Esophagus muscularis mucosa (tissue), 4 donors: ENCODE measurements around the gene CNNM3. TPM values are rescaled to one million over a fixed set of nuclear protein-coding genes. Genes with fewer than 3 reads are reported as not detected.

ENCODE experiments used
- DNase-seq: peaks from one replicate; pipeline ENCODE4 v3.0.0-alpha.2; 2017; ENCODE audit errors: extremely low spot score
- H3K27ac ChIP-seq, 4 donors: fragments of 200-600 bp; sonication (generic); replicated peaks in 1 of 4; 1 replicate in 3 of 4; 2 replicates in 1 of 4; pipeline ENCODE4 v1.5.1; 2016 to 2019; ENCODE audit warnings: mild to moderate bottlenecking in 1 of 4
- H3K27me3 ChIP-seq, 4 donors: fragments of 200-600 bp; sonication (generic); one replicate each; pipeline versions ENCODE4 v1.5.1 to v1.6.0; 2016 to 2019
- H3K36me3 ChIP-seq, 4 donors: fragments of 200-600 bp; sonication (generic); one replicate each; pipeline ENCODE4 v1.5.1; 2016 to 2019
- H3K4me1 ChIP-seq, 4 donors: fragments of 200-600 bp; sonication (generic); one replicate each; pipeline ENCODE4 v1.5.1; 2016 to 2019
- H3K4me3 ChIP-seq, 4 donors: fragments of 200-600 bp; sonication (generic); 1 replicate in 2 of 4; 2 replicates in 2 of 4; pipeline ENCODE4 v1.5.1; 2016 to 2019; ENCODE audit warnings: mild to moderate bottlenecking in 4 of 4, moderate library complexity in 1 of 4
- H3K9me3 ChIP-seq, 4 donors: fragments of 200-600 bp; sonication (generic); 1 replicate in 3 of 4; 2 replicates in 1 of 4; pipeline ENCODE4 v1.5.1; 2016 to 2019
- EP300 ChIP-seq: sonication (generic); formaldehyde crosslinking; IDR thresholded peaks from one replicate; pipeline ENCODE4 v1.6.1; 2017; ENCODE audit warnings: antibody characterized with exemption
- POLR2A ChIP-seq: fragments of 450-650 bp; IDR thresholded peaks from one replicate; pipeline ENCODE4 v1.6.1; 2017; ENCODE audit warnings: antibody characterized with exemption, moderate library complexity, mild to moderate bottlenecking, low read depth
- POLR2AphosphoS5 ChIP-seq, 2 donors: sonication (generic); formaldehyde crosslinking; IDR thresholded peaks; one replicate each; pipeline ENCODE4 v1.6.1; 2017; ENCODE audit warnings: antibody characterized with exemption in 2 of 2
- WGBS: methylation state at CpG from one replicate; pipeline ENCODE4 v1.1.5; 2018; 5-methylcytosine and 5-hydroxymethylcytosine counted together
- intact Hi-C: fragments of 100-400 bp; cut with DNase I; formaldehyde crosslinking; loops from one replicate; pipeline ENCODE4 v1.15.1; 2023
- total RNA-seq, 4 donors: library from RNA; depleted of rRNA; stranded (reverse); fragments of >200 nt; gene quantifications; one replicate each; pipeline versions ENCODE4 v1.1.0 to v1.2.1, GENCODE V29; 2016
- TF ChIP-seq, protein P1 (sequence below), 3 experiments: fragments of 200-600 bp in 2 of 3; fragments of 450-650 bp in 1 of 3; sonication (generic) in 2 of 3; IDR thresholded peaks; one replicate each; pipeline ENCODE4 v1.5.1; 2017 to 2019; ENCODE audit warnings: antibody characterized with exemption in 3 of 3, mild to moderate bottlenecking in 2 of 3, moderate library complexity in 1 of 3

The CNNM3 gene
- total RNA-seq, 4 donors from 2014 or later = 11.8 to 30.3 (median 22.1) TPM

DNA sequence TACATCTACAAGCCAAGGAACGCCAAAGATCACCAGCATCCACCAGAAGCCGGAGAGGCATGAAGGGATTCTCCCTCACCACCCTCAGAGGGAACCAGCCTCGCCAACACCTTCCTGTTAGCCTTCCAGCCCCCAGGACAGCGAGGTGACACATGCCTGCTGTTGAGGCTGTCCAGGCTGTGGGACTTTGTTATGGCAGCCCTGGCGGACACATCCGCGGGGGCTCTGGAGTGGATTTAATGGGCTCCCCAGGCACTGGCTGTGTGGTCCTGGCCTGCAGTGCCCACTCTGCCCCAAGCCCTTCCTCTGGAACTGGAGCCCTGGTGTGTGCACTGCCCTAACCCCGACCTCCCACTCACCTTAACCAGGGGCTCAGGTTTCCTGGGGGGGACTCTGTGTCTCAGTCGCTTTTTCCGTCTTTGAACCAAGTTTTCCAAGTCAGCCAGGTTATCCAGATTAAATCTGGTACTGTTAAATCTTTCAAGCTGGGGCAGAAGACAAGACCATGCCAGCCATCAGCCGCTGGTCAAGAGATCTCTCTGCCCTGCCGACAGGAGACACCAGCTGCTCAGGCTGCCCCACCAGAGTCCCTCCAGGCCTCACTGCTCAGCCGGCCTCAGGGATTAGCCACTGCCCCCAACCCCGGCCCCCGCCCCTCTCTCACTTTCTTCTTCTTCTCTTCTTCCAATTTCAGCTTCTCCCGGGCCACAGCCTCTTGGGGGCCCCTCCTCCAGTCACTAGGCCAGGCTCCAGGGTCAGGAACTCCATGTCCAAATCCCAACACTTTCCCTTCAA lies 25.8 kb downstream of the CNNM3 start:
- TF ChIP-seq, protein P1, sequence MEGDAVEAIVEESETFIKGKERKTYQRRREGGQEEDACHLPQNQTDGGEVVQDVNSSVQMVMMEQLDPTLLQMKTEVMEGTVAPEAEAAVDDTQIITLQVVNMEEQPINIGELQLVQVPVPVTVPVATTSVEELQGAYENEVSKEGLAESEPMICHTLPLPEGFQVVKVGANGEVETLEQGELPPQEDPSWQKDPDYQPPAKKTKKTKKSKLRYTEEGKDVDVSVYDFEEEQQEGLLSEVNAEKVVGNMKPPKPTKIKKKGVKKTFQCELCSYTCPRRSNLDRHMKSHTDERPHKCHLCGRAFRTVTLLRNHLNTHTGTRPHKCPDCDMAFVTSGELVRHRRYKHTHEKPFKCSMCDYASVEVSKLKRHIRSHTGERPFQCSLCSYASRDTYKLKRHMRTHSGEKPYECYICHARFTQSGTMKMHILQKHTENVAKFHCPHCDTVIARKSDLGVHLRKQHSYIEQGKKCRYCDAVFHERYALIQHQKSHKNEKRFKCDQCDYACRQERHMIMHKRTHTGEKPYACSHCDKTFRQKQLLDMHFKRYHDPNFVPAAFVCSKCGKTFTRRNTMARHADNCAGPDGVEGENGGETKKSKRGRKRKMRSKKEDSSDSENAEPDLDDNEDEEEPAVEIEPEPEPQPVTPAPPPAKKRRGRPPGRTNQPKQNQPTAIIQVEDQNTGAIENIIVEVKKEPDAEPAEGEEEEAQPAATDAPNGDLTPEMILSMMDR (IDR thresholded peaks at IDR 0.05) = no peak
- no peak for TF ChIP-seq EP300
- no peak for TF ChIP-seq POLR2AphosphoS5 (IDR thresholded peaks at IDR 0.05)
- no peak for TF ChIP-seq POLR2A
- DNase-seq = no peak
- peaks cover 0 to 64% (median 35%) of the 10 kb centered on the region in 4 donors for H3K36me3 ChIP-seq
- H3K9me3 ChIP-seq = no peaks in the 10 kb centered on the region
- no peak overlapping the region for H3K27ac ChIP-seq
- no peak overlapping the region for H3K4me3 ChIP-seq
- H3K27me3 ChIP-seq = no peaks in the 10 kb centered on the region
- peaks cover 14 to 28% (median 20%) of the 10 kb centered on the region in 4 donors for H3K4me1 ChIP-seq
- intact Hi-C loops = no loop called here
- WGBS = 80% methylated on average over 11 of the region's 16 CpGs

DNA sequence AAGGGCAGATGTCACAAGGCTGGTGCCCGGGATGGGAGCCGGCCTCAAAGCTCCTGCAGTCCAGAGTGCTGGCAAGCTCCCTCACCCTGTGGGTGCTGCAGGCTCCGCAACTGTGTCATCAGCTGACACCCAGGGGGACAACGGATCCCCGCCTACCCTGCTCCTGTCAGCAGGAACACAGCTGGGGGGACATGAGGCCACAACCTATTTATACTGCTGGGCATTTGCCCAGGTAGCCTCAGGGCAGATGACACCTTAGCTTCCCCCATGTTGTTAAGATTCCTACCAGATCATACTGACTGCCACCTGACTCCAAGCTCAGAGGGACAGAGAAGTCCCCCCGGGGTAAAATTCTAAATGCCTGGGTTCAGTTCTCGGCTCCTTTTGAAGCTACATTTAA lies 26.5 kb downstream of the CNNM3 start:
- no peak for DNase-seq
- TF ChIP-seq POLR2AphosphoS5 (IDR thresholded peaks at IDR 0.05) (no peak), POLR2A (no peak), EP300 (no peak)
- TF ChIP-seq, protein P1 (IDR thresholded peaks at IDR 0.05) = no peak
- no peak overlapping the region for H3K4me3 ChIP-seq
- 86% methylated on average over 7 of the region's 7 CpGs for WGBS
- no peaks in the 10 kb centered on the region for H3K27me3 ChIP-seq
- H3K27ac ChIP-seq = no peak overlapping the region
- H3K4me1 ChIP-seq = peaks cover 14 to 28% (median 20%) of the 10 kb centered on the region in 4 donors
- no peaks in the 10 kb centered on the region for H3K9me3 ChIP-seq
- intact Hi-C loops = no loop called here
- peaks cover 2 to 64% (median 39%) of the 10 kb centered on the region in 4 donors for H3K36me3 ChIP-seq

DNA sequence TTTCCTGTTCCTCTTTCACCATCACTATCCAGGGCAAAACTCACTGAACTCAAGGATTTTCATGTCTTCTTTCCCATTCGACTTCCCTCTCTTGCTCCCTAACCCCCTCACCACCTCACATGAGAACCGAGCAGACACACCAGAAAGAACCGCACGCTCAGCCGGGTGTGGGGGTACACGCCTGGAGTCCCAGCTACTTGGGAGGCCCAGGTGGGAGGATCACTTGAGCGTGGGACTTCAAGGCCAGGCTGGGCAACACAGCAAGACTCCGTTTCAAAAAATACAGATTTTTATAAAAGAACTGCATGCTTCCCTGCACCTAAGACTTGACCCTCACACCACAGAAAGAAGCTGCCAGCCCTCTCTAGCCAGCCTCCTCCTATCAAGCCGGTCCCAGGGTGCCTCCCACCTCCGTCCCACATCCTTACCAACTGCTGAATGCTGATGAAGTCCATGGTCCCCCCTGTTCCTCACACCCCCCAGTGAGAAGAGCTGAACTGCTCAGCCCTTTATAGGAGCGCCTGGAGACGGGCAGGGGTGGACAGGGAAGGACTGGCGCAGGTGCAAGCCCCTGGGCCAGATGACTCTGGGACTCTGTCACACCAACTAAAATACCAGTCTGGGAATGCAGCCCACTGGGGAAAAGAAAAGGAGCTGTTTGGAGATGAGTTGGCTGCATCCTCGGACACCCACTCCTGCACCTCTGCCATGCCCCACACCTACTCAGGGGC lies 27.6 kb downstream of the CNNM3 start, which contains the start of gene ANKRD23:
ANKRD23 (minus strand) TSS at position 484 of the 731 bp plus-strand sequence; CDS start at position 455, 29 bp downstream.
- H3K36me3 ChIP-seq = peaks cover 12 to 64% (median 40%) of the 10 kb centered on the region in 4 donors
- TF ChIP-seq POLR2A = peak; percentile 48
- TF ChIP-seq EP300 = no peak
- no peak within 1 kb of the TSS for H3K4me3 ChIP-seq
- 93% methylated on average over 14 of the region's 14 CpGs for WGBS
- no peak for DNase-seq
- H3K27me3 ChIP-seq = no peaks in the 10 kb centered on the region
- intact Hi-C loops = no loop called here
- H3K4me1 ChIP-seq = peaks cover 14 to 28% (median 20%) of the 10 kb centered on the region in 4 donors
- H3K9me3 ChIP-seq = no peaks in the 10 kb centered on the region
- no peak within 1 kb of the TSS for H3K27ac ChIP-seq

DNA sequence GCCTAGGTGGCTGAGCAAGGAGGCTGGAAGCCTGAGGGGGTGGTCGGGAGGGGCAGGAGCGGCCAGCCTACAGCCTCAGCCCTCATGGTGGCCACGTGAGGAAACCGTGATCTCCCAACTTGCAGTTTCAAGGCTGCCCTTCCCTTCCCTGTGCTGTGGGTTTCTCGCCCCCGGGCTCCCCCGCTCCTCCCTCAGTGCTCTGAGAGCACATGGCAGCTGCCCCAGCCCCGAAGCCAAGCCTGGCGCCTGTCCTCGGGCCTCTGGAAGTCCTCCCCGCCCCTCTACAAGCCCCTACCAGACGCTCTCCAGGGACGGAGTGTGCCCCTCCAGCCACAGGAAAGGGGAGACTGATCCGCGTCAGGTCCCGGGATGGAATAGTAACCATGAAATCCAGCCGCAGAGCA lies 28.3 kb downstream of the CNNM3 start:
- H3K36me3 ChIP-seq = peaks cover 16 to 65% (median 42%) of the 10 kb centered on the region in 4 donors
- intact Hi-C loops = no loop called here
- no peaks in the 10 kb centered on the region for H3K9me3 ChIP-seq
- H3K4me3 ChIP-seq = no peak overlapping the region
- H3K27me3 ChIP-seq = no peaks in the 10 kb centered on the region
- H3K27ac ChIP-seq = no peak overlapping the region
- no peak for DNase-seq
- WGBS = 85% methylated on average over 15 of the region's 17 CpGs
- no peak for TF ChIP-seq EP300
- H3K4me1 ChIP-seq = peaks cover 14 to 24% (median 15%) of the 10 kb centered on the region in 4 donors

DNA sequence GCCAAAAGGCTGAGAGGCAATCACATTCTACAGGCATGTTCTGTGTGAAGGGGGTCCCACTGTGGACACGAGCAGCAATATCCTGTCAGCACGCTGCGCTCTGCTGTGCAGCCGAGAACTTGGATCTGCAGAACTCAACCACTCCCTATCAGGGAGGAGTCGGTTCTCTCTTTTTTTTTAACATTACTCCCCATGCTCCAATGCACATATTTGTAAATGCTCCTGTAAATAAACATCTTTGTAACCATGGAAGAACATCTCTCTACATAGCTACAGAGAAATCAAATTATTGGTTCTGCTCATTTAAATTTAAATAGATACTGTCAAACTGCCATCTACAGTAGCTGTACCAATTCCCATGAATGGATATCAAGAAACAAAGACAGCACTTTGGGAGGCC lies 30.8 kb downstream of the CNNM3 start:
- intact Hi-C loops = no loop called here
- TF ChIP-seq, protein P1 (IDR thresholded peaks at IDR 0.05) = no peak
- TF ChIP-seq POLR2A (no peak), EP300 (no peak), POLR2AphosphoS5 (IDR thresholded peaks at IDR 0.05) (no peak)
- no peaks in the 10 kb centered on the region for H3K9me3 ChIP-seq
- H3K27ac ChIP-seq = no peak overlapping the region
- no peak overlapping the region for H3K4me3 ChIP-seq
- 88% methylated on average over 5 of the region's 5 CpGs for WGBS
- no peaks in the 10 kb centered on the region for H3K27me3 ChIP-seq
- H3K4me1 ChIP-seq = peaks cover 9 to 21% (median 11%) of the 10 kb centered on the region in 4 donors
- no peak for DNase-seq
- peaks cover 27 to 72% (median 54%) of the 10 kb centered on the region in 4 donors for H3K36me3 ChIP-seq
